ENCODE results near the gene NKD1.
A peak's percentile ranks its signal among the peaks of the same experiment; 100 is the strongest.

Gene NKD1

DNA sequence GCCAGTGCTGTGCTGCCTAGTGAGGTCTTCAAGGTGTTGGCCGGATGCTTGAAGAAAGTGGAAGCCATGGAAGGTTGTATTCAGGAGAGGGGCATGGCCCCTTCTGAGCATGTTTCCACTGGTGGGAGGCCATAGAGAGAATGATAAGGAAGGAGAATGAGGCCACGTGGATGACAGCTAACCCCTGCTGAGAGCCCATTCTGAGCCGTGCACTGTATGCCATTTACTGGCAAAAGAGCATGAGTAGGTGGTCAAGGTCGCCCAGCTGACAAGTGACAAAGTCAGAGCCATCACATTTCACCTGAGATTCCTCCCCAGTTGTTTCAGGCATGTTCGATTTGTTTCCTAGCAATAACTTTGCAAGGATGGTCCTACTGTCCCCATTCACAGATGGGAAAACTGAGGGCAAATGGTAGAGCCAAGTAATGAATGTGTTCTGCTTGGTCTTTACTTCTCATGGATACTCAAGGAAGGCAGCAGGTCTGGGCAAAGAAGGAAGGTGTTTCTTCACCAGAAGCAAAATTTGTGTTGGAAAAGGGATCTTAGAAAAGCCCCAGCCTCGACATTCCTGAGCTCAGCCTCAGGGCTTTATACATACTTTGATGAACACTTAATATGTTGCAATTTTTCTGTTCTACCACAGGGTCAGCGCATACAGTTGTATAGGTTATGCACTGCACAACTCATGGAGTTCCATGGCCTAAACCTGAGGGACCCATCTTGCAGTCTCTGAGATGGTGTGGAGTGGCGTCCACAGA, 10.5 kb upstream of the NKD1 start:
- DNase-seq (ENCODE audit: insufficient read length, low spot score): no peak

DNA sequence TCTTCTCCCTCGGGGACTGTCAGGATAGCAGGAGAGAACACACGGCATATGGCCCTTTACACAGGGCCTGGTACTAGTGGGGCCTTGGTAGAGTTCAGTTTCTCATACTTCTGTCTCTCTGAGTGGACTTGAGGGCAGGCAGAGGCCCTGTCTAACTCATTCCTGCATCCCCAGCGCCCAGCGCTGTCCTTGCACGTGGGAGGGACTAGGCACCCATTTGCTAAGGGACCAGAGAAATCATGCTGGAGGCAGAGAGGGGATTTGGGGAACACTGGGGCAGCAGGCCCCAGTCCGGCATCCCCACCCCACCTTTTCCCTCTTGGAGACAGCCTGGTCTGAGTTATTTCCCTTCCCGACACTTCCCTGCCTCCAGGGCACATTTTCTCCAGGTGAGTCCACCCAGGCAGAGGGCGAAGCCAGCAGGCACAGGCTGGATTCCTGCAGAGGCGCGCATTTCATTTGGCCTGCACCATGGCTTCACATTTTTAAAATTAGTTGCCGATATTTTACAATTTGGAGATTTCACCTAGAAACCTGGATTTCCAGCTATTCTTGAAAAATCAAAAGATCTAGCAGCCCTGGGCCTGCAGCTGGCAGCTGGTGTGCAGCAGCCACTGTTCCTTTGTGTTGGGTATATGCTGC, 9.7 kb upstream of the NKD1 start:
- no peak for FAIRE-seq
- DNase-seq (ENCODE audit: insufficient read length, low spot score): no peak

More for the DNA sequence above, 10.5 kb upstream of the NKD1 start:
- FAIRE-seq: no peak

DNA sequence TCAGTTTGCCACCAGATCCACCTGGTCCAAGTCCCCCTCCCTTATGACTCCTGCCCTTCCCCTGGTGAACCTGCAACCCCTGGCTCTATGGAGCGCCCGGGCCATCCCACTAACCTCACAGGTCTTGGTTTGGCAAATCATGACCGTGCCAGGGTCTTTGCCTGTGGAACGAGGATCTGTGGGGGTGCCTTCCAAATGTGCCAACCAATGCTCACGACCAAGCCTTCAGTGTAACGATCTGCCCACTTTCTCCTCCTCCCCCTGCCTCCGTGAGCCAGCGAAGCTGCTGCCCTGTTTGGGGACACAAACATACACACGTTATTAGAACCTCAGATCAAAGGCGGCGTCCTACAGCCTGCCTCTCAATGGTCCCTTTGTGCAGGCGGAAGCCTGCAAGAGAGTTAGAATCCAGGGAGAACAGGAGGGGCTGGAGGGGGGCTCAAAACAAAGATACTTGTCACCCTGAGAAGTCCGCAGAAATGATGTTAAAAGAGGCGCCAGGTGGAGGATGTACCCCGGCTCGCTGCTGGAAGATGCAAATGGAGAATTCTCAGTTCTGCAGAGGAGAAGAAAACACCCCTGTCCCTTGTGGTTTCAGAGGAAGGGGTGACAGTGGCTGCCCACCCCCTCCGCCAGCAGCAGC, 9.0 kb upstream of the NKD1 start:
- DNase-seq (ENCODE audit: insufficient read length, low spot score) (no peak), FAIRE-seq (no peak)

DNA sequence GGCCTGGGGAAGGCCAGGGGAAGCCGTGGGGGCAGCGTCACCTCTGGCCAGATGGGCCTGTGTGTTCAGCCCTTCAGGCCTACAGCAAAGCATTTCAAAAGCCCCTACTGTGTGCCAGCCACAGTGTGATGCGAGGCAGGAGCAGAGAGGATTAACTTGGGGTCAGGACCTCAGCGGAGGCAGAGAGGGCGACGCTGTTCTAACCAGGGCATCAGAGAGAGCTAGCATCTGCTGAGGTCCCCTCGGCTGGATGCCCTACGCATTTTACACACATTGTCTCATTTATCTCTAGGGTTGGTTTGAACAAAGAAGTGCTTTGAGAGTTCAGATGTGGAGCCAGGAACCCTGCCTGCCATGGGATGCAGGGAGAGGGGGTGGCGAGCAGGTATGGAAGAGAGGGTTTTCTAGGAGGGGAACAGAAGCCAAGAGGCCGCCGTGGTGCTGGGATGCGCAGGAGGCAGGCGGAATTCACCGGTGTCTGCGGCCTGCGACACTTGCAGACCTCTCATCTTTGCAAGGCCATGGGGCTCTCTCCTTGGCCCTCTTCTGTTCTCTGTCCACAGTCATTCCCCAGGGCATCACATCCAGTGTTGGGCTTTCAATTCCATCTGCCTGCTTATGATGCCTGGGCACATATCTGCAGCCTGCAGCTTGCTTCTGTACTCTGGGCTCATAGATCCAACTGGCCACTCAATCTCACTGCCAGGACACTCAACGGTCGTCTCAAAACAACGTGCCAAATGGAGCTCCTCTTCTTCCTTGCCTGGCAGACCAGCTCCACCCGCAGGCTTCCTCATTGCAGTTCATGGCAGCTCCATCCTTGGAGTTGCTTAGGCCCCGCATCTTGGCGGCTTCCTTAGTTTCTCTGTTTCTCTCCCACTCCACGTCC, 8.1 kb upstream of the NKD1 start:
- no peak for DNase-seq (ENCODE audit: insufficient read length, low spot score)
- FAIRE-seq: no peak

DNA sequence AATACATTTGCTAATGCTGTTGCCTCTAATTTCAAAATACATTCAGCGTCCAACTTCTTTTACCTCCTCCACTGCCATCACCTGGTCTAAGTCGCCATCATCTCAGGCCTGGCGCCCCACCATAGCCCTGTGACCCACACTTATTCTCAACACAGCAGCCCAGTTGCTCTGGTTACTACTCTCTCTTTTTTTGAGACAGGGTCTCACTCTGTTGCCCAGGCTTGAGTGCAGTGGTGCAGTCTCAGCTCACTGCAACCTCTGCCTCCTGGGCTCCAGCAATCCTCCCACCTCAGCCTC, 7.5 kb upstream of the NKD1 start:
- DNase-seq (ENCODE audit: insufficient read length, low spot score) (no peak), FAIRE-seq (no peak)

DNA sequence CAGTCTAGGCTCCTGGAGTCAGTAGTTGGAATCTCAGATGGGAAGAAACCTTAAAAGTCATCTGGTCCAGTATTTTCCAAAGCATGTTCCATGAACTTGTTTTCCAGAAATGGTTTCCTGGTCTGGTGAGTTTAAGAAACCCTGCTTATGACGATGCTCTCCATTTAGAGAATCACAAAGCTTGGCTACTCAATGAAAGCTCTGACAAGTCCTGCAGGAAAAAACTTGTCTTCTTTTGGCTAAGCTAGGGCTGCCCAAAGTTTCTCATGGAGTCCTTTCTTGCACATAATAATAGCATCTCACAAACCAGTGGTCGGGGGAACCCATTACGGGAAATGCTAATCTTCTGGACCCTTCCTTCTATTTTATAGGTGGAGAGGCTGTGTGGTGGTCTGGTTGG, 5.5 kb upstream of the NKD1 start:
- DNase-seq (ENCODE audit: insufficient read length, low spot score) (no peak), FAIRE-seq (no peak)

DNA sequence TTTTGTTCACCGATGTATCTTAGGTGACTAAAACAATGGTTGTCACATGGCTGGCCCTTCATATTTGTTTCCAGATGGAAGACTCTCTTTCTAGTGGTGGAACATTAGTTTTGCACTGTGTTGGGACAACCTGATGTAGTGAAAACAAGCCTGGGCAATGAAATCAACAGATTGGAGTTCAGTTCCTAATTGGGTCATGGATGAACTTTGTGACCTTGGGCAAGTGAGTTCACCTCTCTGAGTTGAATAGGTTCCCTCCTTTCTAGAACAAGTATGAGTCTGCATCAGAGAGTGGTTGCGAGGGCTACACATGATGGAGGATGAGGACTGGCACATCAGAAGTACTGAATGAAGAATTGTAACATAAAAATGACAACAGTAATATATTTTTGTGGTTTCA, 2.1 kb upstream of the NKD1 start:
- no peak for FAIRE-seq
- DNase-seq (ENCODE audit: insufficient read length, low spot score): no peak

DNA sequence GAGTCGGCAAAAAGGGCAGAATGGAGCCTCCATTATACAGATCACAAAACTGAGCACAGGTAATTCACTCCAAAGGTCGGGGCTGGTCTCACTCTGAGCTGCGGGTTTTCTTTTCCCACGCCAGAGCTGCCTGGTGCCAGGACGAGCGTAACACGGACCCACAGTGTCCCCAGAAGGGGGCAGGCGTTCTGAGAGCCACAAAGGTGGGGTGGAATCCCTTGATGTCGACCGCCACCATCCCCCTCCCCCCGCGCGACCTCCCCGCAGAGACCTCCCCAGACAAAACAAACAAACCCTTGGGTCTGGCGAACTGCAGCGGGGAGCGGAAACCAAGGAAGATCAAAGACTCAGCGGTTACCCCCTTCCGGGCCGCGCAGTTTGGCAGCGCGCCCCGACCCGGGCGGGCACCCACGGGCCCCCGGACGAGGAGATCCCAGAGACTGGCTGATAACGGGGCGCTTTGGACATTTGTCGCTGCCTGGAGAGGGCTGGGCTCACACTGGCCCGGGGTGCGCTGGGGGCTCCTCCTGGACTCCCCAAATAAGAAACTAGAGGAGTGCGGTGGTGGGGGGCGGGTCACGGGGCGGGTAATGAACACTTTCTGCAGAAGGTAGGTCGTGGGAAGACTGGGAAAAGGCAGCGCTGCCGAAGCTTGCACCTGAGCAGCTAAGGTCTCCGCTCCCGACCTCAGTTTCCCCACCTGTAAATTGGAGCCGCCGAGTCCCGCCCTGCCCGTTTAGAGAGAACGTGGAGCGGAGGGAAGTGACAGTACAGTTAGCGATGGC, 664 bp upstream of the NKD1 start:
- peak; percentile 12 for DNase-seq (ENCODE audit: insufficient read length, low spot score)

DNA sequence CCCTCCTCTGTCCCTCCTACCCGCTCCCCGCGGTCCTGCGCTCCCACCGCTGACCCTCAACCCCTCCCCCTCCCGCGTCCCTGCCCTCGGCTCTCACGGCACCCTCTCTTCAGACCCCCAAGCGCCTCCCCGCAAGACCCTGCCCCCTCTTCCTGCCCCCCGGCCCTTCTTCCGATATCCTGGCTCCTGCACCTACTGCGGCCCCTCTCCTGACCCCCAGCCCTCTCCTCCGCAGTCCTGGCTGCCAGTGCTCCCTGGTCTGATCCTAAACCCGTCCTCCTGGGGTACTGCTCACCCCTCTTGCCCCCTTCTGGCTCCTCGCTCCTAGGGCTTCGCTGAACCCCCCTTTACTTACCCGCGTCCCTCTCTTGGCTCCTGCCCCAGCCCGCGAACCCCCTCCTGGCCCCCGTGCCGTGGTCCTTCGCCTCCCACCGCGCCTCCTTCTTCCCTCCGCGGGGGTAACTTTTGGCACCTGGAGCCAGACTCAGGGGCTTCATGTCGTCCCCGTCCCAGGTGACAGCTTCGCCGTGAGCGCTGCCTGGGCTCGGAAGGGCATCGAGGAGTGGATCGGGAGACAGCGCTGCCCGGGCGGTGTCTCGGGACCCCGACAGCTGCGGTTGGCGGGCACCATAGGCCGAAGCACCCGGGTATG, 839 bp downstream of the NKD1 start:
- DNase-seq (ENCODE audit: insufficient read length, low spot score): no peak
- FAIRE-seq: no peak

More for the DNA sequence above, 664 bp upstream of the NKD1 start:
- FAIRE-seq: no peak

DNA sequence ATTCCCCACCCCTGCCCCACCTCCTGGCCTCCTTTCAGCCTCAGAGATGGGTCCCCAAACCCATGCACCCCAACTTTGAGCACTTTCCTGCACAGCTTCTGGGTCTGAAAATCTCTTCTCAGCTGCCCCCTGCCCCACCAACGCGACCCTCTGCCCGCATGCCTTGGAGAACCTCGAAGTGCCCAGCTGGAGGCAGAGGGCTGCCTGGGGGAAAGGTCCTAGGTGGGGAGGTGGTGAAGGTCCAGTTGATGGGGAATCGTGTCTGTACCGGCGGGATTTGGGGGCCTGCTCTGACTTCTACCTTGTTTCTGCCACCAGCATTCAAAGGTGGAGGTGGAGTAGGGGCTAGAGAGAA, 1.3 kb downstream of the NKD1 start:
- FAIRE-seq: no peak
- no peak for DNase-seq (ENCODE audit: insufficient read length, low spot score)

DNA sequence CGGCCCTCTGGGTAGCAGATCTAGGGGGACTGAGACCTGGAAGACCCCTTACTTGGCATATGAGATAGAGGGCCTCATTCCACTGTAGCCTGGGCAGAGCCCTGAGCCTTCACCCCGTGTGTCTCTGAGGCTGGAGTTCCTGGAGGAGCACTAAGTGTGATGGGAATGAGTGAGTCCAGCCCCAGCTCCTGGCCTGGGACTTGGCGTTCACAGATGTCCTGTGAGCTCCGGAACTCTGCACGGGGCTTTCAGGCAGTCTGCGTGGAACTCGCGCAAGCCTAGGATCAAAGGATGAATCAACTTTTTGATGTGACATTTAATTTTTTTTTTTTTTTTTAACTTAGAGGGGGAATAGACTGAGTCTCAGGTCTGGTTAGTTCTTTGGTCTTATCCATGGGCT, 1.8 kb downstream of the NKD1 start:
- FAIRE-seq (no peak), DNase-seq (ENCODE audit: insufficient read length, low spot score) (no peak)

DNA sequence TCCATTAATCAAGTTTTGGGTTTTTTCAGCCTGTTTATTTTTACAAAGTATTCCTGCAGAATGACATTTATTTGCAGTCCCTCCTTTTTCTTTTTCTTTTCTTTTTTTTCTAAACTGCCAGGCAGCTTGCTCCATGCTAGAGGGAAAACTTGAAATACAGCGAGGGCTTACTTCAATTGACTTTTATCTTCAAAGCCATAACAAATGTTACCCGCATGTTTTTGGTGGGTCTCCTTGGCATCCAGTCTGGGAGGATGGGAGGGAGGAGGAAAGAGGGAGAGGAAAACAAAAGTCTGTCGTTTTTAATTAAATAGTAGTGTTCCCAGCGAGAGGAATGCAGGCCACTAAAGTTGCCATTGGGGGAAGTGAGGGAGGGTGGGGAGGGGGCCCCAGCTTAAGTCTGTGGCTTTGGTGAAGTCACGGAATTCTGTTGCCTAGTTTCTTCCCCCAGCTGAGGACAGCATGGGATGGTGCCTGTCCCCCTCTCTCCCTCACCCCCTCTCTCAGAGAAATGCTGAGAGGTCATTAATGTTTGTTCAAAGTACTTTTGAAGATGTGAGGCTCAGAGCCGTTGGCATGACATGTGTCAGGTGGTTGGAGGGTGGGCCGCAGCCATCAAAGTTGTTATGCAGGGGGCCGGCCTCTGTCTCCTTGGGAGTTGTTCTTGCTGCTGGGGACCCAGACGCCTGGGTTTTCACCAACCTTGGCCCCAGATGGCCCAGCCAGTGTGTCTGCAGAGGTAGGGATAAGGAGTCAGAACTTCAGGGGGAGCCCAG, 2.9 kb downstream of the NKD1 start:
- DNase-seq (ENCODE audit: insufficient read length, low spot score) (no peak), FAIRE-seq (no peak)

DNA sequence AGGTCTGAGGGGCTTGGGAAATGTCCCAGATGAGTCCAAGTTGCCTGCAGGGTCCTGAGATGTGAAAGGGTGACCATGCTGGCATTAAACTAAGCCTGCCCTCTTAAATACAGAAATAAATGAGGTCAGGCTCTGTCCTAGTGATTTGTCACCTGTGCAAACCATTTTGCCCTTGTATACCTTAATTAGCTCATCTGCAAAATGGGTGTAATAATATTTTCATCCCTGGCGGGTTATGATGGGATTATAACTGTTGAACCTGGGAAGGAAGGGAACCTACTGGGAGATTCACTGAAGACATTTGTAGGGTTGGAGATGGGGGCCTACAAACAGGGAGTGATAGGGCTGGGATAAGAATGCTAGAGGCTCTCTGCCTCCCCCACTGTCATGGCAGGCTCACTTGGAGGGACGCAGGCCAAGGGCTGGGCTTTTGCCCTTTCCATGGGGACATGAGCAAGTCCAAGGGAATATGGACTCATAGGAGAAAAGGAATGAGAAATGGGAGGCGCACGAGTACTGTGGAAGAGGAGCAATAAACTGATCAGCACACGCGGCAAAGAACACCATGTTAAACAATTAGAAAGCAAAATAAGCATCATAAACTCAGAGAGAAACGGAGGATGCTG, 4.4 kb downstream of the NKD1 start:
- DNase-seq (ENCODE audit: insufficient read length, low spot score): no peak
- no peak for FAIRE-seq

DNA sequence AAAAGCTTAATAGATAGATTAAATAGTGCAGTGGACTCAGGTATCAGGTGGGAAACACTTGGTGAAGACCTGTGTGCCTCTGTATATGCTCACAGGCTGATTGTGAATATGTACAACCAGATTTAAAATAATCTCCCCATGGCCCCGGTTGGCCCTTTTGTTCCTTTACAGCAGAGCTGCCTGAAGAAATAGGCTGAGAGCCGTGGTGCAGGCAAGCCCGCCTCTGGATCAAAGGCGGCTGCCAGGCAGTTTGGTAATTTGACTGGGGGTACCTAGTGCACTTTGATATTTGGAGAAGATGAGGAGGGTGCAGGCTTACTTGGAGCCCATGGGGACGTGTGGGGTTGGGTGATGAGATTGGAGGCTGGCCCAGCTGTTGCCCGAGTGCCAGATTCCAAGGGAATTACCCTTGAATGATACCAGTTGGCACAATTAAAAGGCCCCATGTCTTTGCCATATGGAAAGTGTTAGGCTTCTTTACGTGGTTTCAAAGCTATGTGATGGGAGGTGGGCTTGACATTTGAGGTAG, 5.0 kb downstream of the NKD1 start:
- no peak for FAIRE-seq
- no peak for DNase-seq (ENCODE audit: insufficient read length, low spot score)

DNA sequence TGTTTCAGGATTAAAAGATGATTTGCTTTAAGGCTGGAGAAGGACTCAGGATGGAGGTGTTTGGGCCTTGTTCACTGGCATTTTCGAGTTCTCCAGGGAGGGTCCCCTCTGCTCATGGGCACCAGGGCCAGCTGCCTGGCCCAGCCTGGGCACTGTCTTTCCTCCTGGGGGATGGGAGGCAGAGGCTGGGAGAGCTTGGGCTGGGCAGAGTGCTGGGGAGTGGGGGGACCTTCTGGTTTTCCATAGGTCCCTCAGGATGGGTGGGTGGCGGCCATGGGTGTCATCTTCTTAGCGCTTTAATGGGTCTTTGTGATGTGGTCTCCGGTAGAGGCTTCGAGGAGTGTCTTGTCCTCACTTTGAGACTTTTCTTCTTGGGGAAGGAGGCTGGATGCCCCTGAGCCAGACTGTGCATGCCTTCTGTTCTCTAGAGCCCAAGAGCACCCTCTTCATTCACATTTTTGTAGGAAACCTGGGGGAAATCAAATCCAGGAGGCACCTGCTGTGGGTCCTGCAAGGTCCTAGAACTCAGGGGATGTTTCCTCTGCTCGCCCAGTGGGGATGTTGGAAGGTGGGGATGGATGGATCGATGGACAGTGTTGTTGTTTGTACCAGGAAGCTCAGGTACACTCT, 5.7 kb downstream of the NKD1 start:
- DNase-seq (ENCODE audit: insufficient read length, low spot score): no peak
- FAIRE-seq: no peak

DNA sequence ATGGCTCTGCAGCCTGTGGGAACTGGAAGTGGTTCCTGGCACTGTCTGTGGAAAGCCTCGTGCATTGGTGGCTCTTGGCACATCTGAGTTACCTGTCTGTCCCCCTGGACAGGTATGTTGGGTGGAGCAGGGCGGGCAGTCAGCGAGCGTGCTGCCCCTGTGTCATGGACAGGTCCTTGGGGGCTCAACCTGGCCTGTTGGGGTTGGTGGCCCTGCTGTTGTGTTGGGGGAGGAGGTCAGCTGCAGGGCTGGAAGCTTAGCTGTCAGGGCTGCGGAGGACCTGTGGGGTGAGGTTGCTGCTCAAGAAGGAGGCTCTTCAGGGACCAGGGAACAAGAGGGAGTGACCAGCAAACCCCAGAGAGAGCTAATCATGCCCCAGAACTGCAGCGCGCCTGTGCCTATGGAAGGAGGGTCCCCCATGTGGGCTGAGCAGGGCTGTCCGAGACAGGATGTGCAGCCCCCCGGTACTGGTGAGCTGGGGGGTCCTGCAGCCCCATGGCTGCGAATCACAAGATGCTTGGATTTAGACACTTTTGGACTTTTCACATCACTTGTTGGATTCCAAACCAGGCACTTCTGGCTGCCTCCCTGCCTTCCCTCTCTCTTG, 7.2 kb downstream of the NKD1 start:
- FAIRE-seq: no peak
- no peak for DNase-seq (ENCODE audit: insufficient read length, low spot score)

DNA sequence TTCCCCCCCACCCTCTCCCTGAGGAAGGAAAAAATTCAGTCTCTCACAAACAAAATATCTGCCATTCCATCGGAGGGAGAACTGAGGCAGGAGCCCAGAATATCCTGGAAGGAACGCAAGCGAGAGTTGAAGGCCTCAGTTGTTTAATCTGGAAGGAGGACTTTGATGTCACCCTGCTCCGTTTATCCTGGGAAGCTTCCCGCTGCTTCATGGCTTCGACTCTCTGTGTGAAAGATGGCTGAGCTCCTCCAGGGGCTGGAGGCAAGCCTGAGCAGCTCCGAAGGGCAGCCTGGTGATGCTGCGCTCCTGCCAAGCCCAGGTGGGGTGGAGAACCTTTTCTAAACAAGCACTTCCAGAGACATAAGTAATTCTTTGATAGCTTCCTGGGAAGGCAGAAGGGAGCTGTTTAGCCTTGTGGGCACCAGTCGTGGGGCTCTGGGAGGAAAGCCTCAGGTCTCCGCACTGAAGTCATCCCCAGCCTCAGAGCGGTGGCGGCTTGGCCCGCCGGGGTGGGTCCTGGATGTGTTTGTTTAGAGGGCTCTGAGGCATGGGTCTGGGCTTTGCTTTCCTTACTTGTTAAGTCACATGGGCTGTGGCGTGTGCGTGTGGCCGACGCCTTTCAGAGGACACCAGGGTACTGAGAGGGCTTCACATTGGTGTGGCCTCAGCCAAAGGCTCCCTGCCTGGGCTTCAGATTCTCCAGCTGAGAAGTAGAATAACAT, 7.9 kb downstream of the NKD1 start:
- DNase-seq (ENCODE audit: insufficient read length, low spot score) (no peak), FAIRE-seq (no peak)

Measured in HTR-8/SVneo (cell line).